Upper lobe of left lung (tissue), 6 donors: ENCODE measurements around the gene EMID1. TPM values are rescaled to one million over a fixed set of nuclear protein-coding genes. Genes with fewer than 3 reads are reported as not detected.

Experiments
- ATAC-seq, 2 donors: fragments of 200-7000 bp; cut with Tn5 transposase; one replicate each; pipeline ENCODE4 v1.9.1; 2022; ENCODE audit warnings: mild to moderate bottlenecking in 2 of 2, moderate library complexity in 2 of 2; ENCODE audit not compliant: low FRiP score in 2 of 2
- DNase-seq, 2 donors: peaks; one replicate each; pipeline ENCODE4 v3.0.0-alpha.2; 2019 to 2020
- H3K27ac ChIP-seq, 4 donors: fragments of 200-600 bp; sonication (generic); one replicate each; pipeline ENCODE4 v1.5.1; 2016 to 2019
- H3K27me3 ChIP-seq, 4 donors: fragments of 200-600 bp; sonication (generic); one replicate each; pipeline ENCODE4 v1.5.1; 2017 to 2019
- H3K36me3 ChIP-seq, 4 donors: fragments of 200-600 bp; sonication (generic); one replicate each; pipeline ENCODE4 v1.5.1; 2016 to 2019
- H3K4me1 ChIP-seq, 4 donors: fragments of 200-600 bp; sonication (generic); one replicate each; pipeline ENCODE4 v1.5.1; 2018 to 2019
- H3K4me3 ChIP-seq, 4 donors: fragments of 200-600 bp; sonication (generic); one replicate each; pipeline ENCODE4 v1.5.1; 2017 to 2019; ENCODE audit warnings: mild to moderate bottlenecking in 2 of 4, moderate library complexity in 1 of 4
- H3K9me3 ChIP-seq, 4 donors: fragments of 200-600 bp; sonication (generic); one replicate each; pipeline ENCODE4 v1.5.1; 2018 to 2019
- CTCF ChIP-seq, 6 experiments: fragments of 450-650 bp in 4 of 6; fragments of 200-600 bp in 2 of 6; sonication (generic) in 2 of 6; IDR thresholded peaks; one replicate each; pipeline ENCODE4 v1.5.1; 2016 to 2019; ENCODE audit warnings: antibody characterized with exemption in 6 of 6
- EP300 ChIP-seq, 4 donors: sonication (generic); formaldehyde crosslinking; IDR thresholded peaks; one replicate each; pipeline ENCODE4 v1.5.1; 2017; ENCODE audit warnings: antibody characterized with exemption in 4 of 4, control low read depth in 2 of 4
- POLR2A ChIP-seq, 4 donors: fragments of 450-650 bp; IDR thresholded peaks; one replicate each; pipeline ENCODE4 v1.5.1; 2016 to 2017; ENCODE audit warnings: antibody characterized with exemption in 4 of 4, mild to moderate bottlenecking in 2 of 4
- POLR2AphosphoS5 ChIP-seq, 2 donors: sonication (generic); formaldehyde crosslinking; IDR thresholded peaks; one replicate each; pipeline ENCODE4 v1.5.1; 2017; ENCODE audit warnings: antibody characterized with exemption in 2 of 2
- whole genome bisulfite sequencing, 2 donors: methylation state at CpG; one replicate each; pipeline ENCODE4 v1.1.5; 2017 to 2018; 5-methylcytosine and 5-hydroxymethylcytosine counted together
- total RNA-seq, 6 donors: library from RNA; depleted of rRNA in 4 of 6; stranded (reverse); fragments of >200 nt in 4 of 6; gene quantifications; one replicate each; pipeline versions ENCODE4 v1.1.0 to v1.2.1, GENCODE V29; 2016 to 2021
- donor health status: DM: no; HTN: no; CAD: no; lungs with moderate emphysema.
- donor health status: DM: no; HTN: yes; CAD: no; lungs with severe emphysema.

Gene EMID1
- total RNA-seq, 6 donors from 2014 or later = 2.1 to 31.6 (median 8.4) TPM

- peaks cover 0 to 47% (median 24%) of the 10 kb centered on the region in 4 donors for H3K36me3 ChIP-seq
- no peaks in the 10 kb centered on the region for H3K9me3 ChIP-seq
- TF ChIP-seq POLR2AphosphoS5 (IDR thresholded peaks at IDR 0.05) (no peak), POLR2A (IDR thresholded peaks at IDR 0.05) (no peak), CTCF (IDR thresholded peaks at IDR 0.05) (no peak), EP300 (IDR thresholded peaks at IDR 0.05) (no peak)
- no peak overlapping the region for H3K27ac ChIP-seq
- no peaks in the 10 kb centered on the region for H3K4me1 ChIP-seq
- 93% methylated on average over 7 of the region's 13 CpGs; no CpG with 5 or more reads in 1 of the 2 donors for WGBS, 2 donors
- H3K27me3 ChIP-seq = no peaks in the 10 kb centered on the region
- DNase-seq (no peak), ATAC-seq (peak in 1 of 2 donors; percentile 5)
- H3K4me3 ChIP-seq = no peak overlapping the region
Measured at GRCh38 chr22:29260031-29260560, 54.4 kb downstream of the EMID1 start.

- H3K4me1 ChIP-seq = peaks cover 0 to 2% (median 0%) of the 10 kb centered on the region in 4 donors
- 91 to 92% methylated on average over 5 to 16 of the region's 17 CpGs for WGBS, 2 donors
- no peaks in the 10 kb centered on the region for H3K27me3 ChIP-seq
- peaks cover 0 to 48% (median 29%) of the 10 kb centered on the region in 4 donors for H3K36me3 ChIP-seq
- H3K27ac ChIP-seq = no peak overlapping the region
- H3K4me3 ChIP-seq = no peak overlapping the region
- TF ChIP-seq POLR2AphosphoS5 (IDR thresholded peaks at IDR 0.05) (no peak), EP300 (IDR thresholded peaks at IDR 0.05) (no peak), POLR2A (IDR thresholded peaks at IDR 0.05) (no peak), CTCF (IDR thresholded peaks at IDR 0.05) (no peak)
- ATAC-seq (no peak), DNase-seq (peak in 1 of 2 donors; percentile 79)
- H3K9me3 ChIP-seq = no peaks in the 10 kb centered on the region
Measured at GRCh38 chr22:29260601-29261315, 55.1 kb downstream of the EMID1 start.

GRCh38 chr22:29263791-29264276, 58.1 kb downstream of the EMID1 start:
- peaks cover 0 to 48% (median 29%) of the 10 kb centered on the region in 4 donors for H3K36me3 ChIP-seq
- no peak overlapping the region for H3K27ac ChIP-seq
- ATAC-seq = no peak
- no peak for TF ChIP-seq POLR2AphosphoS5 (IDR thresholded peaks at IDR 0.05)
- TF ChIP-seq CTCF (IDR thresholded peaks at IDR 0.05) = no peak
- TF ChIP-seq EP300 (IDR thresholded peaks at IDR 0.05) = no peak
- H3K27me3 ChIP-seq = no peaks in the 10 kb centered on the region
- peaks cover 11 to 18% (median 14%) of the 10 kb centered on the region in 4 donors for H3K4me1 ChIP-seq
- no peaks in the 10 kb centered on the region for H3K9me3 ChIP-seq
- no peak overlapping the region for H3K4me3 ChIP-seq
- 91 to 94% methylated on average over 8 to 13 of the region's 14 CpGs for whole genome bisulfite sequencing, 2 donors
- peak in 1 of 2 donors; percentile 82 for DNase-seq

GRCh38 chr22:29265305-29265704, 59.6 kb downstream of the EMID1 start:
- H3K27me3 ChIP-seq = no peaks in the 10 kb centered on the region
- H3K36me3 ChIP-seq = peaks cover 0 to 34% (median 25%) of the 10 kb centered on the region in 4 donors
- peak overlapping the region in 1 of 4 donors; percentile 99 for H3K27ac ChIP-seq
- ATAC-seq (no peak), DNase-seq (peak in 1 of 2 donors; percentile 79)
- no peaks in the 10 kb centered on the region for H3K9me3 ChIP-seq
- H3K4me1 ChIP-seq = peaks cover 15 to 33% (median 25%) of the 10 kb centered on the region in 4 donors
- 91 to 100% methylated on average over 2 to 7 of the region's 7 CpGs for WGBS, 2 donors
- H3K4me3 ChIP-seq = no peak overlapping the region
- TF ChIP-seq EP300 (IDR thresholded peaks at IDR 0.05) = no peak
- no peak for TF ChIP-seq POLR2A (IDR thresholded peaks at IDR 0.05)
- TF ChIP-seq CTCF (IDR thresholded peaks at IDR 0.05) = no peak
- no peak for TF ChIP-seq POLR2AphosphoS5 (IDR thresholded peaks at IDR 0.05)
